ENCODE results near the gene TMEM233. TPM values are rescaled to one million over a fixed set of nuclear protein-coding genes. Genes with fewer than 3 reads are reported as not detected.

The TMEM233 gene
- total RNA-seq, 1 experiment from 2014 or later, result not detected

DNA sequence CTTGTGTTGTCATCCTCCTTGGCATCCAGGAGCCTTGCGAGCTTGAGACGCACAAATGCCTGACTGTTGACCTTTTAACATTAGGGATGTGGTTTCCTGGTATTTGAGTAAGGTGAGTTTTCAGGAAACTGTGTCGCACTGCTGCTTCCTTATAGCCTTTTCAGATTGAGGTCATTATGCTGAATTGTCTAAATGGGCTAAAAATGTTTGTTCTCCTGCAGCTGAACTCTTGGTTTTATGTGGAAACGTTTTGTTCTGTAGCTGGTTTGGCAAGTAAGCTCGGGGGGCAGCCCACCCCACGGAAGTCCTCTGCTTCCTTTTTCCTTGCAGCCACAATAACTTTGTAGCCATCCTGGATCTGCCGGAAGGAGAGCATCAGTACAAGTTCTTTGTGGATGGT lies 80.1 kb downstream of the TMEM233 start:
- peaks cover 0 to 4% of the 10 kb centered on the region in 2 experiments; a peak in 1 of 4 replicates for H3K4me1 ChIP-seq (ENCODE audit: control insufficient read depth in 1 of 2, insufficient read depth in 2 of 2, low read length in 2 of 2)
- BruUV-seq (replicated peaks), result no TSS peak
- H3K4me2 ChIP-seq (ENCODE audit: low read length), result no peak overlapping the region
- intact Hi-C loops (cut with micrococcal nuclease), result no loop called here
- no peak overlapping the region for H2AFZ ChIP-seq (ENCODE audit: low read depth, low read length, poor library complexity, severe bottlenecking)
- ChIA-PET POLR2A (no interaction called here), RAD21 (ENCODE audit: low non-redundant PET in 1 of 2, low total read pairs in 2 of 2, uncharacterized antibody in 2 of 2, unreplicated experiment in 2 of 2) (no interaction called here), CTCF (no interaction called here)
- H3K27me3 ChIP-seq (ENCODE audit: insufficient read depth, low read length), result no peaks in the 10 kb centered on the region
- DNase-seq (ENCODE audit: low read depth, low spot score) (no peak), ATAC-seq (no peak)
- H3K27ac ChIP-seq (ENCODE audit: low read depth, low read length), result no peak overlapping the region
- no peaks in the 10 kb centered on the region for H3K9me3 ChIP-seq (ENCODE audit: control insufficient read depth in 1 of 2, insufficient read depth in 1 of 2, low read depth in 1 of 2, low read length in 2 of 2)
- peaks cover 32% of the 10 kb centered on the region for H3K79me2 ChIP-seq (ENCODE audit: insufficient read depth, low read length)
- H4K20me1 ChIP-seq (ENCODE audit: insufficient read depth), result no peaks in the 10 kb centered on the region
- no peak overlapping the region for H3K9ac ChIP-seq (ENCODE audit: low read length)
- no peaks in the 10 kb centered on the region for H3K9me2 ChIP-seq (ENCODE audit: insufficient read depth)
- TF ChIP-seq YY1 (IDR thresholded peaks at IDR 0.05; ENCODE audit: extremely low read depth, insufficient replicate concordance, low read depth, low read length) (no peak), EZH2phosphoT487 (IDR thresholded peaks at IDR 0.05; ENCODE audit: borderline replicate concordance) (no peak), CBX3 (IDR thresholded peaks at IDR 0.05; ENCODE audit: low read depth) (no peak), JUND (IDR thresholded peaks at IDR 0.05) (no peak), TCF7L2 (IDR thresholded peaks at IDR 0.05; ENCODE audit: borderline replicate concordance, extremely low read depth, insufficient read depth, insufficient read length) (no peak), SIN3A (IDR thresholded peaks at IDR 0.05; ENCODE audit: low read depth) (no peak), CEBPB (IDR thresholded peaks at IDR 0.05; ENCODE audit: low read depth) (no peak), EGR1 (IDR thresholded peaks at IDR 0.05; ENCODE audit: low read depth) (no peak), ZFX (IDR thresholded peaks at IDR 0.05) (no peak), ZNF274 (IDR thresholded peaks at IDR 0.05; ENCODE audit: low read depth, low read length) (no peak), FOSL1 (IDR thresholded peaks at IDR 0.05; ENCODE audit: low read depth) (no peak), SP1 (IDR thresholded peaks at IDR 0.05; ENCODE audit: low read depth) (no peak), POLR2AphosphoS5 (IDR thresholded peaks at IDR 0.05; ENCODE audit: low read depth, low read length) (no peak), SRF (IDR thresholded peaks at IDR 0.05; ENCODE audit: low read depth) (no peak)
- TF ChIP-seq, protein P1, sequence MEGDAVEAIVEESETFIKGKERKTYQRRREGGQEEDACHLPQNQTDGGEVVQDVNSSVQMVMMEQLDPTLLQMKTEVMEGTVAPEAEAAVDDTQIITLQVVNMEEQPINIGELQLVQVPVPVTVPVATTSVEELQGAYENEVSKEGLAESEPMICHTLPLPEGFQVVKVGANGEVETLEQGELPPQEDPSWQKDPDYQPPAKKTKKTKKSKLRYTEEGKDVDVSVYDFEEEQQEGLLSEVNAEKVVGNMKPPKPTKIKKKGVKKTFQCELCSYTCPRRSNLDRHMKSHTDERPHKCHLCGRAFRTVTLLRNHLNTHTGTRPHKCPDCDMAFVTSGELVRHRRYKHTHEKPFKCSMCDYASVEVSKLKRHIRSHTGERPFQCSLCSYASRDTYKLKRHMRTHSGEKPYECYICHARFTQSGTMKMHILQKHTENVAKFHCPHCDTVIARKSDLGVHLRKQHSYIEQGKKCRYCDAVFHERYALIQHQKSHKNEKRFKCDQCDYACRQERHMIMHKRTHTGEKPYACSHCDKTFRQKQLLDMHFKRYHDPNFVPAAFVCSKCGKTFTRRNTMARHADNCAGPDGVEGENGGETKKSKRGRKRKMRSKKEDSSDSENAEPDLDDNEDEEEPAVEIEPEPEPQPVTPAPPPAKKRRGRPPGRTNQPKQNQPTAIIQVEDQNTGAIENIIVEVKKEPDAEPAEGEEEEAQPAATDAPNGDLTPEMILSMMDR (IDR thresholded peaks at IDR 0.05 in 2 of 3, conservative IDR thresholded peaks at IDR 0.05 in 1 of 3; ENCODE audit: borderline replicate concordance in 1 of 3, insufficient read depth in 1 of 3, low read depth in 2 of 3, low read length in 2 of 3), result no peak
- TF ChIP-seq, protein P2, sequence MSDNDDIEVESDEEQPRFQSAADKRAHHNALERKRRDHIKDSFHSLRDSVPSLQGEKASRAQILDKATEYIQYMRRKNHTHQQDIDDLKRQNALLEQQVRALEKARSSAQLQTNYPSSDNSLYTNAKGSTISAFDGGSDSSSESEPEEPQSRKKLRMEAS (IDR thresholded peaks at IDR 0.05), result no peak
- TF ChIP-seq, protein P3, sequence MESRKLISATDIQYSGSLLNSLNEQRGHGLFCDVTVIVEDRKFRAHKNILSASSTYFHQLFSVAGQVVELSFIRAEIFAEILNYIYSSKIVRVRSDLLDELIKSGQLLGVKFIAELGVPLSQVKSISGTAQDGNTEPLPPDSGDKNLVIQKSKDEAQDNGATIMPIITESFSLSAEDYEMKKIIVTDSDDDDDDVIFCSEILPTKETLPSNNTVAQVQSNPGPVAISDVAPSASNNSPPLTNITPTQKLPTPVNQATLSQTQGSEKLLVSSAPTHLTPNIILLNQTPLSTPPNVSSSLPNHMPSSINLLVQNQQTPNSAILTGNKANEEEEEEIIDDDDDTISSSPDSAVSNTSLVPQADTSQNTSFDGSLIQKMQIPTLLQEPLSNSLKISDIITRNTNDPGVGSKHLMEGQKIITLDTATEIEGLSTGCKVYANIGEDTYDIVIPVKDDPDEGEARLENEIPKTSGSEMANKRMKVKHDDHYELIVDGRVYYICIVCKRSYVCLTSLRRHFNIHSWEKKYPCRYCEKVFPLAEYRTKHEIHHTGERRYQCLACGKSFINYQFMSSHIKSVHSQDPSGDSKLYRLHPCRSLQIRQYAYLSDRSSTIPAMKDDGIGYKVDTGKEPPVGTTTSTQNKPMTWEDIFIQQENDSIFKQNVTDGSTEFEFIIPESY (IDR thresholded peaks at IDR 0.05; ENCODE audit: extremely low read depth, insufficient replicate concordance, low read length), result no peak
- TF ChIP-seq, protein P4, sequence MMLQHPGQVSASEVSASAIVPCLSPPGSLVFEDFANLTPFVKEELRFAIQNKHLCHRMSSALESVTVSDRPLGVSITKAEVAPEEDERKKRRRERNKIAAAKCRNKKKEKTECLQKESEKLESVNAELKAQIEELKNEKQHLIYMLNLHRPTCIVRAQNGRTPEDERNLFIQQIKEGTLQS (IDR thresholded peaks at IDR 0.05), result no peak
- H3K4me3 ChIP-seq (replicated peaks in 1 of 2; ENCODE audit: low read depth in 1 of 2, low read length in 2 of 2), result no peak overlapping the region
- peaks cover 39 to 76% of the 10 kb centered on the region in 2 experiments; a peak in 3 of 4 replicates for H3K36me3 ChIP-seq (ENCODE audit: control insufficient read depth in 1 of 2, insufficient read depth in 2 of 2, low read length in 2 of 2)
